Upper lobe of left lung (tissue), 4 donors: ENCODE data around the gene CLEC17A.

ENCODE experiments used
- EP300 ChIP-seq, 4 donors: sonication (generic); formaldehyde crosslinking; IDR thresholded peaks; one replicate each; pipeline ENCODE4 v1.5.1; 2017; ENCODE audit warnings: antibody characterized with exemption in 4 of 4, control low read depth in 2 of 4
- POLR2A ChIP-seq, 4 donors: fragments of 450-650 bp; IDR thresholded peaks; one replicate each; pipeline ENCODE4 v1.5.1; 2016 to 2017; ENCODE audit warnings: antibody characterized with exemption in 4 of 4, mild to moderate bottlenecking in 2 of 4
- POLR2AphosphoS5 ChIP-seq, 2 donors: sonication (generic); formaldehyde crosslinking; IDR thresholded peaks; one replicate each; pipeline ENCODE4 v1.5.1; 2017; ENCODE audit warnings: antibody characterized with exemption in 2 of 2
- TF ChIP-seq, protein P1 (sequence below), 6 experiments: fragments of 450-650 bp in 4 of 6; fragments of 200-600 bp in 2 of 6; sonication (generic) in 2 of 6; IDR thresholded peaks; one replicate each; pipeline ENCODE4 v1.5.1; 2016 to 2019; ENCODE audit warnings: antibody characterized with exemption in 6 of 6

DNA sequence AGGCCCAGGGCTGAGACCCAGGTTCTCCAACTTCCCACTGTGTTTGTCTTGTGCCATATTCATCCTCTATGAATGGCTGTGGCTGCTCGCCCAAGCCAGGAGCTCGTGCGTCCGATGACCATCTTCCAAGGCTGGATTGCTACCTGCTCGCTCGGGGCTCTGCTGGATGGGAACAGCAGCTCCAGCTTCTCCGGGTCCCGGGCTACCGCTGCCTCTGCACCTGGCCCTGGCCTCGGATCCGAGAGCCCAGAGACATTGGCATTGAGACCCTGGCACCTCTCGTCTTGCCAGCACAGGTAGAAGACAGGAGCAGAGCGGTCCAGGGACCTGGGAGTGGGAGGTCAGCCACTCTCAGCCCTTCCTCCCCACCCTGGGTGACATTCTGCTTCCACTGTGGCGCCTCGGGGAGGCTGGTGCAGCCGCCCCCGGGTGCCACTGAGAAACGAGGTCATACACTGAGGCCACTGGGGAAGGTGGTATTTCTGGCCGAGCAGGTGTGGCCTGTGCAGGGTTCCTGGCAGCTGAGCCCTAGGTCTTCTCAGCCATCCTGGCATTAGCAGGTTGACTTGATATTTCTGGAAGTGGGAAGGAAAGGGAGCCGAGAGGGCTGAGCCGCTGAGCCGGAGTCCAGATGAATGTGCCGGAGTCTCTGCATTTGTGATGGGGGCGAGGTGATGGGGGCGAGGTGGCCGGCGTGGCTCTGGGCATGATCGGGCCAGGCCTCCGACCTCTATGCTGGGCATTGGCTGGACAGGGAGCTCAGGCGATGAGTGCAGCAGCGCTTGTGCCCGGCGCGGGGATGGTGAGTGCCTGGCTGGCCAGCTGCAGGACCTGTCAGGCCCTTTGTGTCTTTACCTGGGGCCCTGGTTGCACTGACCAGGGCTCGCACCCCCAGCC, 29.6 kb upstream of the CLEC17A start:
- TF ChIP-seq, protein P1, sequence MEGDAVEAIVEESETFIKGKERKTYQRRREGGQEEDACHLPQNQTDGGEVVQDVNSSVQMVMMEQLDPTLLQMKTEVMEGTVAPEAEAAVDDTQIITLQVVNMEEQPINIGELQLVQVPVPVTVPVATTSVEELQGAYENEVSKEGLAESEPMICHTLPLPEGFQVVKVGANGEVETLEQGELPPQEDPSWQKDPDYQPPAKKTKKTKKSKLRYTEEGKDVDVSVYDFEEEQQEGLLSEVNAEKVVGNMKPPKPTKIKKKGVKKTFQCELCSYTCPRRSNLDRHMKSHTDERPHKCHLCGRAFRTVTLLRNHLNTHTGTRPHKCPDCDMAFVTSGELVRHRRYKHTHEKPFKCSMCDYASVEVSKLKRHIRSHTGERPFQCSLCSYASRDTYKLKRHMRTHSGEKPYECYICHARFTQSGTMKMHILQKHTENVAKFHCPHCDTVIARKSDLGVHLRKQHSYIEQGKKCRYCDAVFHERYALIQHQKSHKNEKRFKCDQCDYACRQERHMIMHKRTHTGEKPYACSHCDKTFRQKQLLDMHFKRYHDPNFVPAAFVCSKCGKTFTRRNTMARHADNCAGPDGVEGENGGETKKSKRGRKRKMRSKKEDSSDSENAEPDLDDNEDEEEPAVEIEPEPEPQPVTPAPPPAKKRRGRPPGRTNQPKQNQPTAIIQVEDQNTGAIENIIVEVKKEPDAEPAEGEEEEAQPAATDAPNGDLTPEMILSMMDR (IDR thresholded peaks at IDR 0.05): no peak
- TF ChIP-seq POLR2A (IDR thresholded peaks at IDR 0.05): no peak
- no peak for TF ChIP-seq POLR2AphosphoS5 (IDR thresholded peaks at IDR 0.05)
- TF ChIP-seq EP300 (IDR thresholded peaks at IDR 0.05): no peak
